Upper lobe of left lung (tissue), 6 donors: Measurements from ENCODE around the gene PRCP. TPM values are rescaled to one million over a fixed set of nuclear protein-coding genes. Genes with fewer than 3 reads are reported as not detected.

Experiments
- ATAC-seq, 2 donors: fragments of 200-7000 bp; cut with Tn5 transposase; one replicate each; pipeline ENCODE4 v1.9.1; 2022; ENCODE audit warnings: mild to moderate bottlenecking in 2 of 2, moderate library complexity in 2 of 2; ENCODE audit not compliant: low FRiP score in 2 of 2
- DNase-seq, 2 donors: peaks; one replicate each; pipeline ENCODE4 v3.0.0-alpha.2; 2019 to 2020
- H3K27ac ChIP-seq, 4 donors: fragments of 200-600 bp; sonication (generic); one replicate each; pipeline ENCODE4 v1.5.1; 2016 to 2019
- H3K27me3 ChIP-seq, 4 donors: fragments of 200-600 bp; sonication (generic); one replicate each; pipeline ENCODE4 v1.5.1; 2017 to 2019
- H3K36me3 ChIP-seq, 4 donors: fragments of 200-600 bp; sonication (generic); one replicate each; pipeline ENCODE4 v1.5.1; 2016 to 2019
- H3K4me1 ChIP-seq, 4 donors: fragments of 200-600 bp; sonication (generic); one replicate each; pipeline ENCODE4 v1.5.1; 2018 to 2019
- H3K4me3 ChIP-seq, 4 donors: fragments of 200-600 bp; sonication (generic); one replicate each; pipeline ENCODE4 v1.5.1; 2017 to 2019; ENCODE audit warnings: mild to moderate bottlenecking in 2 of 4, moderate library complexity in 1 of 4
- H3K9me3 ChIP-seq, 4 donors: fragments of 200-600 bp; sonication (generic); one replicate each; pipeline ENCODE4 v1.5.1; 2018 to 2019
- CTCF ChIP-seq, 6 experiments: fragments of 450-650 bp in 4 of 6; fragments of 200-600 bp in 2 of 6; sonication (generic) in 2 of 6; IDR thresholded peaks; one replicate each; pipeline ENCODE4 v1.5.1; 2016 to 2019; ENCODE audit warnings: antibody characterized with exemption in 6 of 6
- EP300 ChIP-seq, 4 donors: sonication (generic); formaldehyde crosslinking; IDR thresholded peaks; one replicate each; pipeline ENCODE4 v1.5.1; 2017; ENCODE audit warnings: antibody characterized with exemption in 4 of 4, control low read depth in 2 of 4
- POLR2A ChIP-seq, 4 donors: fragments of 450-650 bp; IDR thresholded peaks; one replicate each; pipeline ENCODE4 v1.5.1; 2016 to 2017; ENCODE audit warnings: antibody characterized with exemption in 4 of 4, mild to moderate bottlenecking in 2 of 4
- POLR2AphosphoS5 ChIP-seq, 2 donors: sonication (generic); formaldehyde crosslinking; IDR thresholded peaks; one replicate each; pipeline ENCODE4 v1.5.1; 2017; ENCODE audit warnings: antibody characterized with exemption in 2 of 2
- WGBS, 2 donors: methylation state at CpG; one replicate each; pipeline ENCODE4 v1.1.5; 2017 to 2018; 5-methylcytosine and 5-hydroxymethylcytosine counted together
- total RNA-seq, 6 donors: library from RNA; depleted of rRNA in 4 of 6; stranded (reverse); fragments of >200 nt in 4 of 6; gene quantifications; one replicate each; pipeline versions ENCODE4 v1.1.0 to v1.2.1, GENCODE V29; 2016 to 2021
- donor health status: DM: no; HTN: no; CAD: no; lungs with moderate emphysema.
- donor health status: DM: no; HTN: yes; CAD: no; lungs with severe emphysema.

Gene PRCP
- total RNA-seq, 6 donors from 2014 or later = 11.5 to 84.5 (median 39.1) TPM

DNA sequence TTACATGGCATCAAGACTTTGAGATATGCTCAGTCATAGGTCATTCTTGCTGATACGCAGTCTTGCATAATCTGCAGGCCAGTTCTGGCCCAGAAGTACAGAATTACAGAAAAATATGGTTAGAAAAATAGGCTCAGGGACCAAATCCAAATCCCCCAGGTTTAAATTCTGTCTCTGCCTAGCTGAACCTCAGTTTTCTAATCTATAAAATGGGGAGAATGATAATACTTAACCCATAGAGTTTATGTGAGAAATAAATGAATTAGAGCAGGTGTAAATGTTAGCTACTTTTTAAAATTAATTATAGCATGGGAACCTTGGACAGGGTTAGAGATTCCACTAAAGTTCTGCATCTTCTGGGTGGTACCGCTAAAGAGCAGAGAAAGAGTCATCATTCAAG is 114.2 kb downstream of the PRCP start:
- 92 to 97% methylated on average over 2 of the region's 2 CpGs for WGBS, 2 donors
- no peaks in the 10 kb centered on the region for H3K27me3 ChIP-seq
- no peak overlapping the region for H3K27ac ChIP-seq
- TF ChIP-seq CTCF (IDR thresholded peaks at IDR 0.05) (no peak), POLR2A (IDR thresholded peaks at IDR 0.05) (no peak), POLR2AphosphoS5 (IDR thresholded peaks at IDR 0.05) (no peak), EP300 (IDR thresholded peaks at IDR 0.05) (no peak)
- no peak overlapping the region for H3K4me3 ChIP-seq
- DNase-seq (no peak), ATAC-seq (no peak)
- H3K4me1 ChIP-seq = no peaks in the 10 kb centered on the region
- H3K9me3 ChIP-seq = no peaks in the 10 kb centered on the region
- no peaks in the 10 kb centered on the region for H3K36me3 ChIP-seq

GRCh38 chr11:82782825-82783374 is 117.3 kb downstream of the PRCP start:
- Histone ChIP-seq H3K36me3 (no peaks in the 10 kb centered on the region), H3K27ac (no peak overlapping the region), H3K27me3 (no peaks in the 10 kb centered on the region), H3K4me1 (no peaks in the 10 kb centered on the region), H3K4me3 (no peak overlapping the region), H3K9me3 (no peaks in the 10 kb centered on the region)
- no peak for DNase-seq
- 93 to 96% methylated on average over 1 of the region's 1 CpG for WGBS, 2 donors
- no peak for ATAC-seq
- TF ChIP-seq EP300 (IDR thresholded peaks at IDR 0.05) (no peak), POLR2AphosphoS5 (IDR thresholded peaks at IDR 0.05) (no peak), POLR2A (IDR thresholded peaks at IDR 0.05) (no peak), CTCF (IDR thresholded peaks at IDR 0.05) (no peak)

GRCh38 chr11:82778776-82779175 is 121.5 kb downstream of the PRCP start:
- no peak overlapping the region for H3K27ac ChIP-seq
- no peaks in the 10 kb centered on the region for H3K4me1 ChIP-seq
- DNase-seq = no peak
- ATAC-seq = no peak
- 86 to 94% methylated on average over 1 of the region's 1 CpG for WGBS, 2 donors
- no peak overlapping the region for H3K4me3 ChIP-seq
- H3K36me3 ChIP-seq = no peaks in the 10 kb centered on the region
- no peak for TF ChIP-seq CTCF (IDR thresholded peaks at IDR 0.05)
- TF ChIP-seq POLR2A (IDR thresholded peaks at IDR 0.05) = no peak
- TF ChIP-seq EP300 (IDR thresholded peaks at IDR 0.05) = no peak
- no peak for TF ChIP-seq POLR2AphosphoS5 (IDR thresholded peaks at IDR 0.05)
- H3K27me3 ChIP-seq = no peaks in the 10 kb centered on the region
- H3K9me3 ChIP-seq = peaks cover 0 to 4% (median 0%) of the 10 kb centered on the region in 4 donors

DNA sequence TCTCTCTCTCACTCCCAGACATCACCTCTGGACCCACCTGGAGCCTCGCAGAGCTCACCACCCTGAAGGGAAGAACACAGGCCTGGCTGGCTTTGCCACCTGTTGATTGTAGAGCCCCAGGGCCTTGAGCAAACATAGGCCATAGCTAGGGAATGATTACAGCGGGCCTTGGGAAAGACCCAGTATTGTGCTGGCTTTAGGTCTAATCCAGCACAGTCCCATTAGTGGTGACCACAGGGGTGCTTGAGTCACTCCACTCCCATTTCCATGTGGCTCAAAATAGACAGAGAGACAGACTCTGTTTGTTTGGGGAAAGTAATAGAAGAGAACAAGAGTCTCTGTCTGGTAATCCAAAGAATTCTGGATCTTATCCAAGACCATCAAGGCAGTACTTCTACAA is 123.9 kb downstream of the PRCP start:
- H3K4me3 ChIP-seq = no peak overlapping the region
- peaks cover 0 to 4% (median 0%) of the 10 kb centered on the region in 4 donors for H3K9me3 ChIP-seq
- 82 to 94% methylated on average over 2 of the region's 2 CpGs for WGBS, 2 donors
- no peak for TF ChIP-seq EP300 (IDR thresholded peaks at IDR 0.05)
- no peak for TF ChIP-seq CTCF (IDR thresholded peaks at IDR 0.05)
- TF ChIP-seq POLR2AphosphoS5 (IDR thresholded peaks at IDR 0.05) = no peak
- TF ChIP-seq POLR2A (IDR thresholded peaks at IDR 0.05) = no peak
- H3K27ac ChIP-seq = no peak overlapping the region
- no peaks in the 10 kb centered on the region for H3K27me3 ChIP-seq
- H3K36me3 ChIP-seq = no peaks in the 10 kb centered on the region
- ATAC-seq (no peak), DNase-seq (no peak)
- no peaks in the 10 kb centered on the region for H3K4me1 ChIP-seq

- Histone ChIP-seq H3K4me1 (no peaks in the 10 kb centered on the region), H3K9me3 (peaks cover 0 to 4% (median 0%) of the 10 kb centered on the region in 4 donors), H3K27me3 (no peaks in the 10 kb centered on the region), H3K4me3 (no peak overlapping the region), H3K27ac (no peak overlapping the region), H3K36me3 (no peaks in the 10 kb centered on the region)
- peak; percentile 55 to 72 for ATAC-seq
- TF ChIP-seq POLR2A (IDR thresholded peaks at IDR 0.05) (no peak), CTCF (IDR thresholded peaks at IDR 0.05) (peak in 5 of 6 experiments; percentile 11 to 31 (median 14))
- WGBS, 2 donors = 35 to 48% methylated on average over 3 of the region's 3 CpGs
- DNase-seq = no peak
These were observed 124.4 kb downstream of the PRCP start for GRCh38 chr11:82775736-82776346.
